Esophagus muscularis mucosa (tissue), 4 donors: ENCODE measurements around the gene B3GNT5. TPM values are rescaled to one million over a fixed set of nuclear protein-coding genes. Genes with fewer than 3 reads are reported as not detected.

ENCODE experiments used
- DNase-seq: peaks from one replicate; pipeline ENCODE4 v3.0.0-alpha.2; 2017; ENCODE audit errors: extremely low spot score
- H3K27ac ChIP-seq, 4 donors: fragments of 200-600 bp; sonication (generic); replicated peaks in 1 of 4; 1 replicate in 3 of 4; 2 replicates in 1 of 4; pipeline ENCODE4 v1.5.1; 2016 to 2019; ENCODE audit warnings: mild to moderate bottlenecking in 1 of 4
- H3K27me3 ChIP-seq, 4 donors: fragments of 200-600 bp; sonication (generic); one replicate each; pipeline versions ENCODE4 v1.5.1 to v1.6.0; 2016 to 2019
- H3K36me3 ChIP-seq, 4 donors: fragments of 200-600 bp; sonication (generic); one replicate each; pipeline ENCODE4 v1.5.1; 2016 to 2019
- H3K4me1 ChIP-seq, 4 donors: fragments of 200-600 bp; sonication (generic); one replicate each; pipeline ENCODE4 v1.5.1; 2016 to 2019
- H3K4me3 ChIP-seq, 4 donors: fragments of 200-600 bp; sonication (generic); 1 replicate in 2 of 4; 2 replicates in 2 of 4; pipeline ENCODE4 v1.5.1; 2016 to 2019; ENCODE audit warnings: mild to moderate bottlenecking in 4 of 4, moderate library complexity in 1 of 4
- H3K9me3 ChIP-seq, 4 donors: fragments of 200-600 bp; sonication (generic); 1 replicate in 3 of 4; 2 replicates in 1 of 4; pipeline ENCODE4 v1.5.1; 2016 to 2019
- EP300 ChIP-seq: sonication (generic); formaldehyde crosslinking; IDR thresholded peaks from one replicate; pipeline ENCODE4 v1.6.1; 2017; ENCODE audit warnings: antibody characterized with exemption
- POLR2A ChIP-seq: fragments of 450-650 bp; IDR thresholded peaks from one replicate; pipeline ENCODE4 v1.6.1; 2017; ENCODE audit warnings: antibody characterized with exemption, moderate library complexity, mild to moderate bottlenecking, low read depth
- POLR2AphosphoS5 ChIP-seq, 2 donors: sonication (generic); formaldehyde crosslinking; IDR thresholded peaks; one replicate each; pipeline ENCODE4 v1.6.1; 2017; ENCODE audit warnings: antibody characterized with exemption in 2 of 2
- WGBS: methylation state at CpG from one replicate; pipeline ENCODE4 v1.1.5; 2018; 5-methylcytosine and 5-hydroxymethylcytosine counted together
- intact Hi-C: fragments of 100-400 bp; cut with DNase I; formaldehyde crosslinking; loops from one replicate; pipeline ENCODE4 v1.15.1; 2023
- total RNA-seq, 4 donors: library from RNA; depleted of rRNA; stranded (reverse); fragments of >200 nt; gene quantifications; one replicate each; pipeline versions ENCODE4 v1.1.0 to v1.2.1, GENCODE V29; 2016
- TF ChIP-seq, protein P1 (sequence below), 3 experiments: fragments of 200-600 bp in 2 of 3; fragments of 450-650 bp in 1 of 3; sonication (generic) in 2 of 3; IDR thresholded peaks; one replicate each; pipeline ENCODE4 v1.5.1; 2017 to 2019; ENCODE audit warnings: antibody characterized with exemption in 3 of 3, mild to moderate bottlenecking in 2 of 3, moderate library complexity in 1 of 3

Gene B3GNT5
- total RNA-seq, 4 donors from 2014 or later = 2.1 to 11.3 (median 5.2) TPM

DNA sequence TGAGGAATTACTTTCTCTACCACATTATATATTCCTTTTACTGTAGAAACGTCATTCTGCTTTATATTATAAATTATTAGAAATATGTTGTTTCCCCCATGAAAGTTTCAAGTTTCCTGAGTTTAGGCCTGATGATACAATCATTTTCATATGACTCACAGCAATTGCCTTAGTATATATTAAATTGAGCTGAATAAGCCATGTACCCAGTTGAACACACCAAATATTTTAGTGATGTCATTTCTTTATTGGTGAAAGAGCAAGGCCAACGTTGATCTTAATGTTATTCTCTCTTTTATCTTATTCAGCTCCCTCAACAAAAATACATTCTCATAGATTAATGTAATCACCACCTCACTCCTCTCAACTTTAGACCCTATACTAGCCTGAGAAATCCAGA, 30.8 kb downstream of the B3GNT5 start:
- H3K27me3 ChIP-seq = no peaks in the 10 kb centered on the region

DNA sequence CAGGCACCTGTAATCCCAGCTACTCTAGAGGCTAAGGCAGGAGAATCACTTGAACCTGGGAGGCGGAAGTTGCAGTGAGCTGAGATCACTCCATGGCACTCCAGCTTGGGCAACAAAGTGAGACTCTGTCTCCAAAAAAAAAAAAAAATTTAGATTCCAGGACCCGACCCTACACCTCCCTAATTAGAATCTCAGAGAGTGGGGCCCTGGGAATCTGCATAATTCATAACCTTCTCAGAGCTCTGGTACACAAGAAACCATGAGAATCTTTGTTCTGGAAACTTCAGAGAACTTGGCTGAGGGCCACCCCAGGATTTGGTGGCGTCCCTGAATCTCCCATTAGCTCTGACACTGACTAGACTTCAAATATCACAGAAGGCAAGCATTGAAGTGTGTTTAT, 31.5 kb downstream of the B3GNT5 start:
- Histone ChIP-seq H3K4me1 (peaks cover 11 to 20% (median 16%) of the 10 kb centered on the region in 4 donors), H3K4me3 (no peak overlapping the region), H3K9me3 (no peaks in the 10 kb centered on the region), H3K27ac (peak overlapping the region in 1 of 4 donors; percentile 62), H3K27me3 (no peaks in the 10 kb centered on the region), H3K36me3 (no peaks in the 10 kb centered on the region)
- intact Hi-C loops = no loop called here
- TF ChIP-seq POLR2A (no peak), POLR2AphosphoS5 (IDR thresholded peaks at IDR 0.05) (no peak), EP300 (no peak)
- TF ChIP-seq, protein P1, sequence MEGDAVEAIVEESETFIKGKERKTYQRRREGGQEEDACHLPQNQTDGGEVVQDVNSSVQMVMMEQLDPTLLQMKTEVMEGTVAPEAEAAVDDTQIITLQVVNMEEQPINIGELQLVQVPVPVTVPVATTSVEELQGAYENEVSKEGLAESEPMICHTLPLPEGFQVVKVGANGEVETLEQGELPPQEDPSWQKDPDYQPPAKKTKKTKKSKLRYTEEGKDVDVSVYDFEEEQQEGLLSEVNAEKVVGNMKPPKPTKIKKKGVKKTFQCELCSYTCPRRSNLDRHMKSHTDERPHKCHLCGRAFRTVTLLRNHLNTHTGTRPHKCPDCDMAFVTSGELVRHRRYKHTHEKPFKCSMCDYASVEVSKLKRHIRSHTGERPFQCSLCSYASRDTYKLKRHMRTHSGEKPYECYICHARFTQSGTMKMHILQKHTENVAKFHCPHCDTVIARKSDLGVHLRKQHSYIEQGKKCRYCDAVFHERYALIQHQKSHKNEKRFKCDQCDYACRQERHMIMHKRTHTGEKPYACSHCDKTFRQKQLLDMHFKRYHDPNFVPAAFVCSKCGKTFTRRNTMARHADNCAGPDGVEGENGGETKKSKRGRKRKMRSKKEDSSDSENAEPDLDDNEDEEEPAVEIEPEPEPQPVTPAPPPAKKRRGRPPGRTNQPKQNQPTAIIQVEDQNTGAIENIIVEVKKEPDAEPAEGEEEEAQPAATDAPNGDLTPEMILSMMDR (IDR thresholded peaks at IDR 0.05) = no peak
- DNase-seq = no peak
- 81% methylated on average over 3 of the region's 3 CpGs for WGBS

More for the DNA sequence above, 30.8 kb downstream of the B3GNT5 start:
- 73% methylated on average over 2 of the region's 2 CpGs for WGBS
- Histone ChIP-seq H3K36me3 (no peaks in the 10 kb centered on the region), H3K27ac (no peak overlapping the region), H3K9me3 (no peaks in the 10 kb centered on the region), H3K4me1 (peaks cover 11 to 20% (median 16%) of the 10 kb centered on the region in 4 donors), H3K4me3 (no peak overlapping the region)
- no peak for DNase-seq
- intact Hi-C loops = no loop called here
- no peak for TF ChIP-seq POLR2AphosphoS5 (IDR thresholded peaks at IDR 0.05)
- TF ChIP-seq, protein P1 (IDR thresholded peaks at IDR 0.05) = no peak

- H3K4me3 ChIP-seq = no peak overlapping the region
- peak overlapping the region; percentile 62 to 73 (median 68) for H3K27ac ChIP-seq
- H3K36me3 ChIP-seq = no peaks in the 10 kb centered on the region
- DNase-seq = no peak
- WGBS = 79% methylated on average over 1 of the region's 1 CpG
- H3K4me1 ChIP-seq = peaks cover 11 to 20% (median 16%) of the 10 kb centered on the region in 4 donors
- TF ChIP-seq EP300 = no peak
- TF ChIP-seq POLR2A = no peak
- TF ChIP-seq POLR2AphosphoS5 (IDR thresholded peaks at IDR 0.05) = no peak
- no peaks in the 10 kb centered on the region for H3K27me3 ChIP-seq
- intact Hi-C loops = no loop called here
- H3K9me3 ChIP-seq = no peaks in the 10 kb centered on the region
Measured at GRCh38 chr3:183285318-183285717, 32.3 kb downstream of the B3GNT5 start.

- Histone ChIP-seq H3K27ac (peak overlapping the region; percentile 62 to 73 (median 68)), H3K27me3 (no peaks in the 10 kb centered on the region), H3K4me1 (peaks cover 11 to 20% (median 16%) of the 10 kb centered on the region in 4 donors), H3K9me3 (no peaks in the 10 kb centered on the region), H3K36me3 (no peaks in the 10 kb centered on the region), H3K4me3 (no peak overlapping the region)
- intact Hi-C loops = no loop called here
- WGBS = 15% methylated on average over 10 of the region's 10 CpGs
- TF ChIP-seq POLR2A (no peak), EP300 (no peak), POLR2AphosphoS5 (IDR thresholded peaks at IDR 0.05) (peak; percentile 71 to 85)
- TF ChIP-seq, protein P1 (IDR thresholded peaks at IDR 0.05) = no peak
- DNase-seq = peak; percentile 94
Measured at GRCh38 chr3:183285828-183286457, 32.9 kb downstream of the B3GNT5 start.

GRCh38 chr3:183287301-183287971, 34.4 kb downstream of the B3GNT5 start:
- no peak overlapping the region for H3K4me3 ChIP-seq
- peaks cover 11 to 20% (median 16%) of the 10 kb centered on the region in 4 donors for H3K4me1 ChIP-seq
- H3K27ac ChIP-seq = peak overlapping the region in 3 of 4 donors; percentile 6 to 70 (median 65)
- peak; percentile 27 to 31 for TF ChIP-seq POLR2AphosphoS5 (IDR thresholded peaks at IDR 0.05)
- no peak for TF ChIP-seq POLR2A
- TF ChIP-seq EP300 = no peak
- 67% methylated on average over 9 of the region's 9 CpGs for WGBS
- H3K9me3 ChIP-seq = no peaks in the 10 kb centered on the region
- H3K27me3 ChIP-seq = no peaks in the 10 kb centered on the region
- intact Hi-C loops = no loop called here
- H3K36me3 ChIP-seq = no peaks in the 10 kb centered on the region
- DNase-seq = no peak
